GM12878 (cell line): ENCODE results near the gene TRHDE. TPM values are rescaled to one million over a fixed set of nuclear protein-coding genes. Genes with fewer than 3 reads are reported as not detected.

ENCODE experiments used
- ATAC-seq: fragments of 200-7000 bp; cut with Tn5 transposase; 3 replicates; pipeline ENCODE4 v1.9.1; 2020; ENCODE audit warnings: mild to moderate bottlenecking, moderate library complexity
- BruUV-seq: library from RNA; stranded (reverse); fragments of 400-500 nt; replicated peaks from 2 replicates; lab custom pipeline; 2021; lab: Mats Ljungman, UMichigan
- CTCF ChIA-PET: fragments of 300-600 bp; sonication (Branson Sonifier 250); formaldehyde crosslinking; extraction: SDS; loops from one replicate; lab custom pipeline; 2021; ENCODE audit warnings: inconsistent platforms; lab: Yijun Ruan, JAX
- POLR2A ChIA-PET: fragments of 350-600 bp; formaldehyde crosslinking; extraction: SDS; loops from one replicate; lab custom pipeline; 2021; ENCODE audit warnings: inconsistent platforms; lab: Charles Lee
- RAD21 ChIA-PET: fragments of 300-600 bp; sonication (Branson Sonifier 250); formaldehyde crosslinking; loops from one replicate; lab custom pipeline; 2023; ENCODE audit warnings: antibody characterized with exemption; ENCODE audit not compliant: unreplicated experiment; lab: Charles Lee
- SMC1A ChIA-PET: fragments of 300-600 bp; sonication (Branson Sonifier 250); formaldehyde crosslinking; loops from one replicate; lab custom pipeline; 2023; ENCODE audit not compliant: unreplicated experiment, uncharacterized antibody; lab: Charles Lee
- DNase-seq: peaks from one replicate; pipeline ENCODE4 v3.0.0-alpha.2; 2011; ENCODE audit warnings: low read depth, low spot score
- FAIRE-seq: peaks from 3 replicates; lab custom pipeline; 2011; peaks lifted over from hg19 to GRCh38; lab: Jason Lieb, UNC
- H2AFZ ChIP-seq: 2 replicates; pipeline ENCODE4 v1.6.0; 2011; ENCODE audit warnings: low read depth, low read length, control low read depth; ENCODE audit not compliant: control insufficient read depth
- H3K27ac ChIP-seq: 2 replicates; pipeline ENCODE4 v1.5.1; 2011; ENCODE audit warnings: control low read depth; ENCODE audit not compliant: control insufficient read depth, insufficient read depth
- H3K27me3 ChIP-seq, 2 experiments: replicated peaks in 1 of 2; 2 replicates each; pipeline versions ENCODE4 v1.6.0 to v1.6.1; 2011; ENCODE audit warnings: low read length in 1 of 2; ENCODE audit not compliant: control insufficient read depth in 2 of 2, insufficient read depth in 2 of 2
- H3K36me3 ChIP-seq, 2 experiments: 2 replicates each; pipeline ENCODE4 v1.5.1; 2011; ENCODE audit warnings: low read length in 1 of 2; ENCODE audit not compliant: control insufficient read depth in 2 of 2, insufficient read depth in 2 of 2
- H3K4me1 ChIP-seq: 2 replicates; pipeline ENCODE4 v1.6.1; 2011; ENCODE audit warnings: mild to moderate bottlenecking, low read length, moderate library complexity, mixed read lengths; ENCODE audit not compliant: control insufficient read depth, insufficient read depth
- H3K4me2 ChIP-seq: 2 replicates; pipeline ENCODE4 v1.6.0; 2011; ENCODE audit warnings: control low read depth; ENCODE audit not compliant: control insufficient read depth, insufficient read depth
- H3K4me3 ChIP-seq: fragments of 200-600 bp; sonication (generic); 2 replicates; pipeline ENCODE4 v1.5.1; 2016
- H3K79me2 ChIP-seq: 2 replicates; pipeline ENCODE4 v1.6.0; 2011; ENCODE audit warnings: low read length; ENCODE audit not compliant: control insufficient read depth, insufficient read depth
- H3K9ac ChIP-seq: 2 replicates; pipeline ENCODE4 v1.8.0; 2011; ENCODE audit warnings: low read length, control low read depth, mixed read lengths; ENCODE audit not compliant: control insufficient read depth, insufficient read depth
- H3K9me3 ChIP-seq: replicated peaks from 3 replicates; pipeline ENCODE4 v1.5.1; 2011; ENCODE audit warnings: mild to moderate bottlenecking, low read length; ENCODE audit not compliant: control insufficient read depth, insufficient read depth
- H4K20me1 ChIP-seq: 2 replicates; pipeline ENCODE4 v1.6.0; 2011; ENCODE audit not compliant: control insufficient read depth, insufficient read depth
- ATF7 ChIP-seq: fragments of 450-650 bp; IDR thresholded peaks from 2 replicates; pipeline ENCODE4 v1.6.1; 2016; ENCODE audit warnings: low read depth, mild to moderate bottlenecking
- CBX3 ChIP-seq: fragments of 200-600 bp; sonication (generic); IDR thresholded peaks from 2 replicates; pipeline ENCODE4 v1.6.1; 2016; ENCODE audit warnings: low read depth, borderline replicate concordance
- CHD2 ChIP-seq: IDR thresholded peaks from 2 replicates; pipeline ENCODE4 v1.6.1; 2011; ENCODE audit warnings: low read depth, low read length, improper control_type of control experiment, borderline replicate concordance
- CREB1 ChIP-seq: IDR thresholded peaks from 2 replicates; pipeline ENCODE4 v1.6.1; 2012; ENCODE audit warnings: low read depth, mild to moderate bottlenecking, inconsistent platforms
- E2F4 ChIP-seq: IDR thresholded peaks from 2 replicates; pipeline ENCODE4 v1.6.1; 2012; ENCODE audit warnings: low read depth, low read length, improper control_type of control experiment
- EGR1 ChIP-seq, 2 experiments: IDR thresholded peaks; 1 replicate in 1 of 2; 2 replicates in 1 of 2; pipeline ENCODE4 v1.6.1; 2011 to 2012; ENCODE audit warnings: low read depth in 2 of 2, low read length in 2 of 2, borderline replicate concordance in 1 of 2, mild to moderate bottlenecking in 1 of 2, moderate library complexity in 1 of 2
- GABPA ChIP-seq: IDR thresholded peaks from 2 replicates; pipeline ENCODE4 v1.6.1; 2014; ENCODE audit warnings: antibody characterized with exemption, low read depth, mild to moderate bottlenecking, inconsistent platforms
- GATAD2B ChIP-seq: fragments of 450-650 bp; conservative IDR thresholded peaks from 2 replicates; pipeline ENCODE4 v1.6.1; 2017; ENCODE audit warnings: low read depth, mild to moderate bottlenecking, moderate library complexity
- HDAC6 ChIP-seq: fragments of 200-600 bp; sonication (generic); IDR thresholded peaks from one replicate; pipeline ENCODE4 v1.8.0; 2017; ENCODE audit warnings: antibody characterized with exemption; ENCODE audit not compliant: unreplicated experiment
- NR2F1 ChIP-seq: fragments of 450-650 bp; conservative IDR thresholded peaks from 2 replicates; pipeline ENCODE4 v1.6.1; 2017; ENCODE audit warnings: mild to moderate bottlenecking
- NRF1 ChIP-seq: conservative IDR thresholded peaks from 2 replicates; pipeline ENCODE4 v1.6.1; 2011; ENCODE audit warnings: mild to moderate bottlenecking, low read depth, low read length, improper control_type of control experiment
- PRDM15 ChIP-seq: fragments of 450-650 bp; formaldehyde crosslinking; IDR thresholded peaks from 2 replicates; pipeline ENCODE4 v1.4.0; 2020; ENCODE audit warnings: mild to moderate bottlenecking, moderate library complexity
- RAD21 ChIP-seq: IDR thresholded peaks from 2 replicates; pipeline ENCODE4 v1.6.1; 2011; ENCODE audit warnings: mild to moderate bottlenecking, low read depth, low read length, moderate library complexity; ENCODE audit not compliant: insufficient read depth
- RB1 ChIP-seq: fragments of 450-650 bp; formaldehyde crosslinking; IDR thresholded peaks from 2 replicates; pipeline ENCODE4 v1.6.1; 2017; ENCODE audit warnings: mild to moderate bottlenecking, borderline replicate concordance
- SREBF1 ChIP-seq: IDR thresholded peaks from 2 replicates; pipeline ENCODE4 v1.6.1; 2012; ENCODE audit warnings: mild to moderate bottlenecking, low read length
- ZNF24 ChIP-seq: fragments of 450-650 bp; IDR thresholded peaks from 2 replicates; pipeline ENCODE4 v1.6.1; 2017; ENCODE audit warnings: antibody characterized with exemption, mild to moderate bottlenecking
- ZNF274 ChIP-seq: IDR thresholded peaks from one replicate; pipeline ENCODE4 v1.8.0; 2011; ENCODE audit not compliant: insufficient read length, insufficient read depth
- WGBS: methylation state at CpG from one replicate; pipeline ENCODE4 v1.1.6; 2016; ENCODE audit warnings: low lambda C conversion rate; ENCODE audit not compliant: insufficient replicate concordance, insufficient coverage; ENCODE audit errors: missing lambda C conversion rate; 5-methylcytosine and 5-hydroxymethylcytosine counted together
- in situ Hi-C: fragments of 300-500 bp; cut with MboI; formaldehyde crosslinking; loops from 9 replicates; pipeline ENCODE4 v1.14.3; 2018; ENCODE audit warnings: mixed read lengths
- intact Hi-C: fragments of 100-400 bp; cut with micrococcal nuclease; formaldehyde crosslinking; loops from one replicate; pipeline ENCODE4 v1.14.2; 2022; ENCODE audit not compliant: unreplicated experiment
- polyA plus RNA-seq, 11 experiments: library from polyadenylated mRNA; depleted of rRNA in 4 of 11; unstranded in 6 of 11; stranded (reverse) in 5 of 11; fragments of >200 nt; fragmentation: Nextera tagmentation in 4 of 11; fragmentation: Illumina TruSeq in 1 of 11; extraction: Ambion mirVana in 4 of 11; extraction: Trizol in 1 of 11; gene quantifications; 1 replicate in 1 of 11; 2 replicates in 10 of 11; pipeline versions ENCODE4 v1.2.1 to v1.2.3, GENCODE V29; 2011 to 2016; ENCODE audit warnings: inconsistent platforms in 2 of 11, missing spikeins in 2 of 11, low read depth in 1 of 11
- total RNA-seq, 4 experiments: library from RNA; depleted of rRNA in 3 of 4; stranded (reverse); fragments of >200 nt in 3 of 4; fragmentation: Illumina TruSeq in 1 of 4; extraction: Trizol in 1 of 4; gene quantifications; 2 replicates each; pipeline versions ENCODE4 v1.2.1 to v1.2.3, GENCODE V29; 2013 to 2021

Gene TRHDE
- total and polyA plus RNA-seq, 10 of the 15 experiments (the other 5 are each of a cell fraction or from before 2014, with no cell fraction given): not detected

- no peak for TF ChIP-seq CHD2
- TF ChIP-seq ZNF24: no peak
- TF ChIP-seq GATAD2B: no peak
- TF ChIP-seq HDAC6: no peak
- TF ChIP-seq RAD21: no peak
- no peak for TF ChIP-seq GABPA
- TF ChIP-seq CBX3: no peak
- TF ChIP-seq NRF1: no peak
- no peak for TF ChIP-seq NR2F1
- TF ChIP-seq CREB1: no peak
- TF ChIP-seq E2F4: no peak
- no peak for TF ChIP-seq ZNF274
- no peak for TF ChIP-seq SREBF1
- TF ChIP-seq RB1: no peak
- TF ChIP-seq EGR1 (IDR thresholded peaks at IDR 0.05; ENCODE audit: borderline replicate concordance in 1 of 2, low read depth in 2 of 2, low read length in 2 of 2): no peak
- no peak for TF ChIP-seq PRDM15 (CRISPR knock-in tag)
- TF ChIP-seq ATF7: no peak
- no peak overlapping the region for H3K4me3 ChIP-seq
- no peaks in the 10 kb centered on the region for H3K36me3 ChIP-seq
- no peaks in the 10 kb centered on the region for H3K79me2 ChIP-seq
- H3K4me1 ChIP-seq: no peaks in the 10 kb centered on the region
- CTCF ChIA-PET: no interaction called here
- DNase-seq: no peak
- no peaks in the 10 kb centered on the region for H3K27me3 ChIP-seq
- no peaks in the 10 kb centered on the region for H4K20me1 ChIP-seq
- RAD21 ChIA-PET: no interaction called here
- no peak overlapping the region for H3K27ac ChIP-seq
- SMC1A ChIA-PET: no interaction called here
- intact Hi-C loops: no loop called here
- H3K9ac ChIP-seq: no peak overlapping the region
- FAIRE-seq: no peak
- ATAC-seq: no peak
- no TSS peak for BruUV-seq
- WGBS: 32% methylated on average over 4 of the region's 4 CpGs
- no peaks in the 10 kb centered on the region for H3K9me3 ChIP-seq
- no peak overlapping the region for H2AFZ ChIP-seq
- no peak overlapping the region for H3K4me2 ChIP-seq
- in situ Hi-C loops: loop anchor here (10.0 kb wide), 1 partner anchor 266 kb away; no protein-coding TSS in a partner anchor
- POLR2A ChIA-PET: no interaction called here
These were observed 9.0 kb downstream of the TRHDE start for GRCh38 chr12:72281126-72281525.
